SK-N-MC (cell line): ENCODE results near the gene SPRN.

Experiments
- EZH2 ChIP-seq: fragments of 200-600 bp; sonication (generic); IDR thresholded peaks from one replicate; pipeline ENCODE4 v1.6.1; 2017; ENCODE audit warnings: antibody characterized with exemption
- POLR2AphosphoS5 ChIP-seq: IDR thresholded peaks from 2 replicates; pipeline ENCODE4 v1.6.1; 2012; ENCODE audit warnings: mild to moderate bottlenecking, low read depth, low read length, borderline replicate concordance

GRCh38 chr10:133471300-133472109 lies 47.1 kb upstream of the SPRN start:
- TF ChIP-seq POLR2AphosphoS5 (no peak), EZH2 (no peak)
